K562 (cell line): ENCODE data around the gene KCNQ2. TPM values are rescaled to one million over a fixed set of nuclear protein-coding genes. Genes with fewer than 3 reads are reported as not detected.

Experiments
- ATAC-seq: fragments of 200-7000 bp; cut with Tn5 transposase; 3 replicates; pipeline ENCODE4 v1.9.1; 2020; ENCODE audit warnings: moderate library complexity
- BruUV-seq: library from RNA; stranded (reverse); fragments of 400-500 nt; replicated peaks from 2 replicates; lab custom pipeline; 2021; lab: Mats Ljungman, UMichigan
- CTCF ChIA-PET: fragments of 300-600 bp; formaldehyde crosslinking; extraction: SDS; loops from one replicate; lab custom pipeline; 2021; ENCODE audit warnings: low intra/inter-chr PET ratio; lab: Yijun Ruan, JAX
- POLR2A ChIA-PET: fragments of 300-600, 350-650 bp; sonication (Branson Sonifier 250); formaldehyde crosslinking; extraction: SDS; loops from one replicate; lab custom pipeline; 2021; ENCODE audit warnings: antibody characterized with exemption, inconsistent platforms; lab: Yijun Ruan, JAX
- DNase-seq, 4 experiments: peaks; one replicate each; pipeline versions ENCODE4 v3.0.0 to v3.0.0-alpha.2; 2011 to 2018; ENCODE audit warnings: low spot score in 3 of 4, mixed read lengths in 3 of 4; ENCODE audit errors: extremely low read depth in 1 of 4
- FAIRE-seq: peaks from 2 replicates; lab custom pipeline; 2011; peaks lifted over from hg19 to GRCh38; lab: Jason Lieb, UNC
- H2AFZ ChIP-seq: 2 replicates; pipeline ENCODE4 v1.6.0; 2011; ENCODE audit warnings: low read depth, low read length, control low read depth, inconsistent platforms
- H3K27ac ChIP-seq: fragments of 200-600 bp; 3 replicates; pipeline ENCODE4 v1.8.0; 2011; ENCODE audit warnings: low read depth, mild to moderate bottlenecking, control low read depth, inconsistent platforms, low read length, moderate library complexity, mixed read lengths; ENCODE audit errors: extremely low read depth
- H3K27me3 ChIP-seq, 2 experiments: fragments of 300-600 bp in 1 of 2; 2 replicates in 1 of 2; 3 replicates in 1 of 2; pipeline versions ENCODE4 v1.6.0 to v1.8.0; 2011; ENCODE audit warnings: inconsistent platforms in 2 of 2, low read length in 2 of 2, mild to moderate bottlenecking in 1 of 2, mixed read lengths in 1 of 2, moderate library complexity in 1 of 2; ENCODE audit not compliant: control insufficient read depth in 2 of 2, insufficient read depth in 2 of 2
- H3K36me3 ChIP-seq: fragments of 300-600 bp; 3 replicates; pipeline ENCODE4 v1.8.0; 2011; ENCODE audit warnings: mild to moderate bottlenecking, low read length, inconsistent platforms; ENCODE audit not compliant: control insufficient read depth, insufficient read depth
- H3K4me1 ChIP-seq, 2 experiments: fragments of 200-600 bp in 1 of 2; replicated peaks in 1 of 2; 2 replicates in 1 of 2; 3 replicates in 1 of 2; pipeline versions ENCODE4 v1.5.1 to v1.8.0; 2011; ENCODE audit warnings: inconsistent platforms in 2 of 2, low read length in 2 of 2, mild to moderate bottlenecking in 1 of 2, mixed read lengths in 1 of 2, moderate library complexity in 1 of 2; ENCODE audit not compliant: control insufficient read depth in 2 of 2, insufficient read depth in 2 of 2
- H3K4me2 ChIP-seq: 2 replicates; pipeline ENCODE4 v1.6.1; 2011; ENCODE audit warnings: low read length, control low read depth, inconsistent platforms, mixed read lengths; ENCODE audit not compliant: insufficient read depth
- H3K4me3 ChIP-seq: fragments of 200-600 bp; sonication (generic), shearing (Covaris generic); 2 replicates; pipeline ENCODE4 v1.5.1; 2016; ENCODE audit warnings: control low read depth, inconsistent platforms
- H3K79me2 ChIP-seq: fragments of 200-600 bp; 3 replicates; pipeline ENCODE4 v1.8.0; 2011; ENCODE audit warnings: low read length, inconsistent platforms; ENCODE audit not compliant: control insufficient read depth, insufficient read depth
- H3K9ac ChIP-seq, 2 experiments: 2 replicates each; pipeline versions ENCODE4 v1.6.0 to v1.6.1; 2011; ENCODE audit warnings: low read depth in 2 of 2, low read length in 2 of 2, control low read depth in 1 of 2, inconsistent platforms in 1 of 2, mild to moderate bottlenecking in 1 of 2, mixed read lengths in 1 of 2; ENCODE audit not compliant: insufficient read depth in 1 of 2
- H3K9me1 ChIP-seq: one replicate; pipeline ENCODE4 v1.6.0; 2011; ENCODE audit warnings: inconsistent platforms, mild to moderate bottlenecking, low read length, moderate library complexity; ENCODE audit not compliant: control insufficient read depth, insufficient read depth
- H3K9me3 ChIP-seq: replicated peaks from 2 replicates; pipeline ENCODE4 v1.5.1; 2011; ENCODE audit warnings: low read depth, low read length, inconsistent platforms; ENCODE audit not compliant: control insufficient read depth, insufficient read depth
- H4K20me1 ChIP-seq: replicated peaks from 2 replicates; pipeline ENCODE4 v1.6.1; 2011; ENCODE audit warnings: low read length, inconsistent platforms, mixed read lengths; ENCODE audit not compliant: control insufficient read depth, insufficient read depth
- CCNT2 ChIP-seq: IDR thresholded peaks from 2 replicates; pipeline ENCODE4 v1.6.1; 2011; ENCODE audit warnings: borderline replicate concordance, low read depth, mild to moderate bottlenecking, moderate library complexity, mixed read lengths, low read length; ENCODE audit not compliant: insufficient read length; ENCODE audit errors: extremely low read depth
- GATAD2A ChIP-seq: fragments of 450-650 bp; IDR thresholded peaks from 2 replicates; pipeline ENCODE4 v1.6.1; 2017
- HNRNPUL1 ChIP-seq: fragments of 200-400 bp; formaldehyde crosslinking; IDR thresholded peaks from 2 replicates; pipeline ENCODE4 v1.6.1; 2017; ENCODE audit warnings: low read length
- ILF3 ChIP-seq: fragments of 450-650 bp; IDR thresholded peaks from 2 replicates; pipeline ENCODE4 v1.6.1; 2018; ENCODE audit warnings: antibody characterized with exemption, mild to moderate bottlenecking, moderate library complexity, borderline replicate concordance
- JUNB ChIP-seq: fragments of 450-650 bp; formaldehyde crosslinking; conservative IDR thresholded peaks from 2 replicates; pipeline ENCODE4 v1.4.0; 2020; ENCODE audit warnings: mild to moderate bottlenecking
- MEIS2 ChIP-seq: fragments of 450-650 bp; IDR thresholded peaks from 2 replicates; pipeline ENCODE4 v1.6.1; 2014; ENCODE audit warnings: mild to moderate bottlenecking; ENCODE audit not compliant: partially characterized antibody
- POLR2A ChIP-seq: fragments of 450-650 bp; conservative IDR thresholded peaks from 2 replicates; pipeline ENCODE4 v1.6.1; 2016
- SAFB2 ChIP-seq: fragments of 200-400 bp; formaldehyde crosslinking; IDR thresholded peaks from 2 replicates; pipeline ENCODE4 v1.6.1; 2018; ENCODE audit warnings: borderline replicate concordance, low read length, low read depth, moderate library complexity; ENCODE audit not compliant: severe bottlenecking
- SPI1 ChIP-seq: IDR thresholded peaks from 2 replicates; pipeline ENCODE4 v1.6.1; 2011; ENCODE audit warnings: low read depth, low read length, control low read depth, borderline replicate concordance
- TEAD4 ChIP-seq, 2 experiments: sonication (generic) in 1 of 2; formaldehyde crosslinking in 1 of 2; IDR thresholded peaks; 2 replicates each; pipeline versions ENCODE4 v1.6.1 to v1.8.0; 2012 to 2022; ENCODE audit warnings: borderline replicate concordance in 1 of 2, inconsistent platforms in 1 of 2, low read length in 1 of 2, mild to moderate bottlenecking in 1 of 2, missing genetic modification reagents in 1 of 2
- ZNF134 ChIP-seq: fragments of 250-450 bp; sonication (Bioruptor Pico); conservative IDR thresholded peaks from 2 replicates; pipeline ENCODE4 v1.4.0; 2020
- WGBS: fragments of 100-300 bp; shearing (Covaris generic); methylation state at CpG from one replicate; pipeline ENCODE4 v1.1.6; 2016; ENCODE audit warnings: low coverage, mixed read lengths; ENCODE audit not compliant: insufficient coverage; ENCODE audit errors: missing lambda C conversion rate; 5-methylcytosine and 5-hydroxymethylcytosine counted together
- in situ Hi-C: fragments of 300-500 bp; cut with MboI; formaldehyde crosslinking; loops from 4 replicates; pipeline ENCODE4 v1.15.0; 2018; ENCODE audit warnings: inconsistent platforms, mixed read lengths
- intact Hi-C: fragments of 100-400 bp; cut with micrococcal nuclease; formaldehyde crosslinking; loops from 2 replicates; pipeline ENCODE4 v1.14.2; 2022
- polyA plus RNA-seq, 8 experiments: library from polyadenylated mRNA; depleted of rRNA in 4 of 8; stranded (reverse) in 5 of 8; unstranded in 3 of 8; fragments of >200 nt; fragmentation: Nextera tagmentation in 2 of 8; fragmentation: Illumina TruSeq in 1 of 8; extraction: Ambion mirVana in 2 of 8; extraction: Trizol in 1 of 8; gene quantifications; 2 replicates each; pipeline versions ENCODE4 v1.2.1 to v1.2.3, GENCODE V29; 2011 to 2014; ENCODE audit warnings: inconsistent platforms in 1 of 8, missing spikeins in 1 of 8
- total RNA-seq, 7 experiments: library from RNA; depleted of rRNA in 6 of 7; stranded (reverse); fragments of >200 nt in 6 of 7; fragmentation: Illumina TruSeq in 2 of 7; extraction: Trizol in 2 of 7; gene quantifications; 2 replicates each; pipeline versions ENCODE4 v1.2.1 to v1.2.3, GENCODE V29; 2011 to 2021; ENCODE audit warnings: low replicate concordance in 1 of 7
- TF ChIP-seq, protein P1 (sequence below): fragments of 450-650 bp; IDR thresholded peaks from 2 replicates; pipeline ENCODE4 v1.6.1; 2016; ENCODE audit warnings: low read depth, mild to moderate bottlenecking, moderate library complexity
- TF ChIP-seq, protein P2 (sequence below): fragments of 250-450 bp; sonication (Bioruptor Pico); IDR thresholded peaks from 2 replicates; pipeline ENCODE4 v1.5.0; 2020; ENCODE audit warnings: mild to moderate bottlenecking
- TF ChIP-seq, protein P3 (sequence below): sonication (generic); IDR thresholded peaks from 2 replicates; pipeline ENCODE4 v1.6.1; 2016
- TF ChIP-seq, protein P4 (sequence below): fragments of 450-650 bp; formaldehyde crosslinking; IDR thresholded peaks from 2 replicates; pipeline ENCODE4 v1.4.0; 2022; ENCODE audit warnings: missing genetic modification characterization
- TF ChIP-seq, protein P5 (sequence below): sonication (generic); formaldehyde crosslinking; IDR thresholded peaks from 2 replicates; pipeline ENCODE4 v1.8.0; 2022; ENCODE audit warnings: mild to moderate bottlenecking, missing genetic modification reagents
- TF ChIP-seq, protein P6 (sequence below): sonication (generic); formaldehyde crosslinking; IDR thresholded peaks from 2 replicates; pipeline ENCODE4 v1.8.0; 2022; ENCODE audit warnings: missing genetic modification reagents, mild to moderate bottlenecking, moderate library complexity, borderline replicate concordance

Gene KCNQ2
- total and polyA plus RNA-seq, 9 of the 15 experiments (the other 6 are each of a cell fraction or from before 2014, with no cell fraction given), result 0.13 to 0.16 TPM; not detected in 7

DNA sequence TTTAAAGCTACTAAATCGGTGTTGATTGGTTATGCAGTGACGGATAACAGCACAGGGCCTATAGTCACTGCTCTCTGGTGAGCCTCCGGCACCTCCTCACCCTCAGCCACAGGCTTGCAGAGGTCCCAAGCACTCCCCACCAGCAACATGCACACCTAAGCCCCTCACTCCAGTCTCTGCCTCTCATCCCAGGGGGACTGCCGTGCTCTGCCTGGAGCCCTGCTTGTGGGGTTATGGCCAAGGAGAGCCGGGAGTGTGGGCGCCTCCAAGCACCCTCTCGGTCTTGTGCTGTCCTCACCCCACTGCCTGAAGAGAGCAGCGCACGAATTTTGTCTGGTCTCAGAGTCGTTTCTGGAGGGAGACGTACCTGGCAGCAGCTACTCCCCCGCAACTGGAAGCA is 33.3 kb upstream of the KCNQ2 start:
- Histone ChIP-seq H3K4me2 (no peak overlapping the region), H3K36me3 (no peaks in the 10 kb centered on the region), H3K27me3 (peaks cover 18 to 36% of the 10 kb centered on the region in 2 experiments), H3K9me1 (no peaks in the 10 kb centered on the region), H3K4me1 (peaks cover 0 to 37% of the 10 kb centered on the region in 2 experiments; a peak in 4 of 5 replicates), H3K79me2 (no peaks in the 10 kb centered on the region), H4K20me1 (no peaks in the 10 kb centered on the region), H3K9ac (no peak overlapping the region), H2AFZ (no peak overlapping the region), H3K27ac (no peak overlapping the region), H3K4me3 (no peak overlapping the region), H3K9me3 (peaks cover 6% of the 10 kb centered on the region)
- in situ Hi-C loops, result no loop called here
- DNase-seq, result no peak
- WGBS, result 17% methylated on average over 11 of the region's 12 CpGs
- intact Hi-C loops, result no loop called here
- TF ChIP-seq, protein P1, sequence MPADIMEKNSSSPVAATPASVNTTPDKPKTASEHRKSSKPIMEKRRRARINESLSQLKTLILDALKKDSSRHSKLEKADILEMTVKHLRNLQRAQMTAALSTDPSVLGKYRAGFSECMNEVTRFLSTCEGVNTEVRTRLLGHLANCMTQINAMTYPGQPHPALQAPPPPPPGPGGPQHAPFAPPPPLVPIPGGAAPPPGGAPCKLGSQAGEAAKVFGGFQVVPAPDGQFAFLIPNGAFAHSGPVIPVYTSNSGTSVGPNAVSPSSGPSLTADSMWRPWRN, result no peak
- no peak for TF ChIP-seq ILF3
- no peak for TF ChIP-seq GATAD2A
- TF ChIP-seq, protein P2, sequence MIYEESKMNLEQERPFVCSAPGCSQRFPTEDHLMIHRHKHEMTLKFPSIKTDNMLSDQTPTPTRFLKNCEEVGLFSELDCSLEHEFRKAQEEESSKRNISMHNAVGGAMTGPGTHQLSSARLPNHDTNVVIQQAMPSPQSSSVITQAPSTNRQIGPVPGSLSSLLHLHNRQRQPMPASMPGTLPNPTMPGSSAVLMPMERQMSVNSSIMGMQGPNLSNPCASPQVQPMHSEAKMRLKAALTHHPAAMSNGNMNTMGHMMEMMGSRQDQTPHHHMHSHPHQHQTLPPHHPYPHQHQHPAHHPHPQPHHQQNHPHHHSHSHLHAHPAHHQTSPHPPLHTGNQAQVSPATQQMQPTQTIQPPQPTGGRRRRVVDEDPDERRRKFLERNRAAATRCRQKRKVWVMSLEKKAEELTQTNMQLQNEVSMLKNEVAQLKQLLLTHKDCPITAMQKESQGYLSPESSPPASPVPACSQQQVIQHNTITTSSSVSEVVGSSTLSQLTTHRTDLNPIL (CRISPR knock-in tag), result no peak
- TF ChIP-seq JUNB (CRISPR knock-in tag), result no peak
- no peak for TF ChIP-seq HNRNPUL1
- TF ChIP-seq, protein P3, sequence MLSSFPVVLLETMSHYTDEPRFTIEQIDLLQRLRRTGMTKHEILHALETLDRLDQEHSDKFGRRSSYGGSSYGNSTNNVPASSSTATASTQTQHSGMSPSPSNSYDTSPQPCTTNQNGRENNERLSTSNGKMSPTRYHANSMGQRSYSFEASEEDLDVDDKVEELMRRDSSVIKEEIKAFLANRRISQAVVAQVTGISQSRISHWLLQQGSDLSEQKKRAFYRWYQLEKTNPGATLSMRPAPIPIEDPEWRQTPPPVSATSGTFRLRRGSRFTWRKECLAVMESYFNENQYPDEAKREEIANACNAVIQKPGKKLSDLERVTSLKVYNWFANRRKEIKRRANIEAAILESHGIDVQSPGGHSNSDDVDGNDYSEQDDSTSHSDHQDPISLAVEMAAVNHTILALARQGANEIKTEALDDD, result no peak
- TF ChIP-seq TEAD4 (IDR thresholded peaks at IDR 0.05; ENCODE audit: low read length), result no peak
- no peak for TF ChIP-seq TEAD4 (CRISPR knock-in tag; IDR thresholded peaks at IDR 0.05; ENCODE audit: borderline replicate concordance)
- TF ChIP-seq, protein P4, sequence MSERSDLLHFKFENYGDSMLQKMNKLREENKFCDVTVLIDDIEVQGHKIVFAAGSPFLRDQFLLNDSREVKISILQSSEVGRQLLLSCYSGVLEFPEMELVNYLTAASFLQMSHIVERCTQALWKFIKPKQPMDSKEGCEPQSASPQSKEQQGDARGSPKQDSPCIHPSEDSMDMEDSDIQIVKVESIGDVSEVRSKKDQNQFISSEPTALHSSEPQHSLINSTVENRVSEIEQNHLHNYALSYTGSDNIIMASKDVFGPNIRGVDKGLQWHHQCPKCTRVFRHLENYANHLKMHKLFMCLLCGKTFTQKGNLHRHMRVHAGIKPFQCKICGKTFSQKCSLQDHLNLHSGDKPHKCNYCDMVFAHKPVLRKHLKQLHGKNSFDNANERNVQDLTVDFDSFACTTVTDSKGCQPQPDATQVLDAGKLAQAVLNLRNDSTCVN (CRISPR knock-in tag), result no peak
- no peak for TF ChIP-seq SPI1
- TF ChIP-seq, protein P5, sequence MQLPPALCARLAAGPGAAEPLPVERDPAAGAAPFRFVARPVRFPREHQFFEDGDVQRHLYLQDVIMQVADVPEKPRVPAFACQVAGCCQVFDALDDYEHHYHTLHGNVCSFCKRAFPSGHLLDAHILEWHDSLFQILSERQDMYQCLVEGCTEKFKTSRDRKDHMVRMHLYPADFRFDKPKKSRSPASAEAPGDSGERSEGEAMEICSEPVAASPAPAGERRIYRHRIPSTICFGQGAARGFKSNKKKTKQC, result no peak
- TF ChIP-seq MEIS2, result no peak
- no peak for TF ChIP-seq POLR2A
- TF ChIP-seq, protein P6, sequence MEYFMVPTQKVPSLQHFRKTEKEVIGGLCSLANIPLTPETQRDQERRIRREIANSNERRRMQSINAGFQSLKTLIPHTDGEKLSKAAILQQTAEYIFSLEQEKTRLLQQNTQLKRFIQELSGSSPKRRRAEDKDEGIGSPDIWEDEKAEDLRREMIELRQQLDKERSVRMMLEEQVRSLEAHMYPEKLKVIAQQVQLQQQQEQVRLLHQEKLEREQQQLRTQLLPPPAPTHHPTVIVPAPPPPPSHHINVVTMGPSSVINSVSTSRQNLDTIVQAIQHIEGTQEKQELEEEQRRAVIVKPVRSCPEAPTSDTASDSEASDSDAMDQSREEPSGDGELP (CRISPR knock-in tag), result no peak
- TF ChIP-seq CCNT2, result no peak
- TF ChIP-seq SAFB2, result no peak
- TF ChIP-seq ZNF134 (CRISPR knock-in tag), result no peak
- POLR2A ChIA-PET, result interaction anchor here (1.1 to 1.3 kb wide), 2 partner anchors 12 to 17 kb away, joined by 3 to 4 read pairs; no protein-coding TSS in a partner anchor
- FAIRE-seq, result no peak
- no TSS peak for BruUV-seq
- CTCF ChIA-PET, result no interaction called here
- ATAC-seq, result no peak
